ENCODE measurements around the gene BLOC1S6.

Gene BLOC1S6

DNA sequence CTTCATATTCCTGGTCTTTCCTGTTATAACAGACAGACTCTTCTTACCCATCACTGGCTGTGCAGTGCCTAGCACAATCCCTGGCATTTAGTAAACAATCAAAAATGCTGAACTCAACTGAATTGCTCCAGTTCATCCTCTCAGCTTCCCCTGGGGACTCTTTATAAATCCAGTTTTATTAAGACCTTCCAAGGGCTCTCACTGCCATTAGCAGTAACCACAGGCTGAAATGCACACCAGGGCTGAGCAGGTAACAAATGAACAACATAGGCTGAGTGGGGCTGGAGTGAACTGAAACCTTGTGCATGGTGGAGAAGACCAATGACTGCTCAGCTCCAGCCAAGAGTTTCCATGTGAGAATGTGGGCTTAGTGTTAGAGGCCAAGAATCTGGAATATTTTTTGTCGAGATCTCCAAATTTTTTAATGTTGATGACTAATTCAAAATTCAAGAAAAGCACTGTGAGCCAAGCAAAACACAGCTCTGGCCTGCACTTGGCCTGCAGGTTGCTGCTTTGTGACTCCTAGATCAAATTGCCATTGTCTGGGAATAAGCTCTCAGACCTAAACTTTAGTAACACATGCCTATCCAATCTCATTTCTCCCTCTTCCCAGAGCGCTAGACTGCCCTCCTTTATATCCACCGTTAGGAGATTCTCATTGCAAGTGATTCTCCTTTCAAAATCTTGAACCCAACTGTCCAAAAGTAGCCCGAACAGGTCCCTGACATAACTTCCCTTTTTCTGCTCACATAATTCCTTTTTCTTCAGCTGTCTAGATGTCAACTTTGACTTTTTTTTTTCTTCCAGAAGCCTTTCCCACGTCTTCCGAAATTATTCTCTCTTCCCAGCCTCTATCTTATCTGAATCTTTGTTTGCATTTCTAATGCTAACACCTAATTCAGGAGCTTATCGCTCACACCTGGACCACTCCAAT is 55.1 kb downstream of the BLOC1S6 start:
- no peaks in the 10 kb centered on the region for H3K79me2 ChIP-seq (ENCODE audit: control insufficient read depth, low read length)
- H3K4me1 ChIP-seq (ENCODE audit: control insufficient read depth, low read length) = peaks cover 8% of the 10 kb centered on the region
- H3K4me2 ChIP-seq (ENCODE audit: low read length) = no peak overlapping the region
- H3K4me3 ChIP-seq (ENCODE audit: low read length) = no peak overlapping the region
- H3F3A ChIP-seq (ENCODE audit: control insufficient read depth, insufficient read depth) = no peaks in the 10 kb centered on the region
- H4K20me1 ChIP-seq (ENCODE audit: control insufficient read depth, insufficient read depth, low read depth, low read length) = no peaks in the 10 kb centered on the region
- no peaks in the 10 kb centered on the region; the same call in 1 of the 2 replicates for H3K9me2 ChIP-seq (replicated peaks; ENCODE audit: control insufficient read depth, low read length)
- peaks cover 3% of the 10 kb centered on the region; the same call in 1 of the 2 replicates for H3K27me3 ChIP-seq (ENCODE audit: control insufficient read depth, low read length)
- TF ChIP-seq EZH2phosphoT487 (IDR thresholded peaks at IDR 0.05; ENCODE audit: borderline replicate concordance, low read length) = no peak
- TF ChIP-seq, protein P1, sequence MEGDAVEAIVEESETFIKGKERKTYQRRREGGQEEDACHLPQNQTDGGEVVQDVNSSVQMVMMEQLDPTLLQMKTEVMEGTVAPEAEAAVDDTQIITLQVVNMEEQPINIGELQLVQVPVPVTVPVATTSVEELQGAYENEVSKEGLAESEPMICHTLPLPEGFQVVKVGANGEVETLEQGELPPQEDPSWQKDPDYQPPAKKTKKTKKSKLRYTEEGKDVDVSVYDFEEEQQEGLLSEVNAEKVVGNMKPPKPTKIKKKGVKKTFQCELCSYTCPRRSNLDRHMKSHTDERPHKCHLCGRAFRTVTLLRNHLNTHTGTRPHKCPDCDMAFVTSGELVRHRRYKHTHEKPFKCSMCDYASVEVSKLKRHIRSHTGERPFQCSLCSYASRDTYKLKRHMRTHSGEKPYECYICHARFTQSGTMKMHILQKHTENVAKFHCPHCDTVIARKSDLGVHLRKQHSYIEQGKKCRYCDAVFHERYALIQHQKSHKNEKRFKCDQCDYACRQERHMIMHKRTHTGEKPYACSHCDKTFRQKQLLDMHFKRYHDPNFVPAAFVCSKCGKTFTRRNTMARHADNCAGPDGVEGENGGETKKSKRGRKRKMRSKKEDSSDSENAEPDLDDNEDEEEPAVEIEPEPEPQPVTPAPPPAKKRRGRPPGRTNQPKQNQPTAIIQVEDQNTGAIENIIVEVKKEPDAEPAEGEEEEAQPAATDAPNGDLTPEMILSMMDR (IDR thresholded peaks at IDR 0.05; ENCODE audit: low read depth, low read length, poor library complexity, severe bottlenecking) = no peak
- H3K36me3 ChIP-seq (ENCODE audit: control insufficient read depth, low read length) = no peaks in the 10 kb centered on the region
- no peak overlapping the region for H3K27ac ChIP-seq (ENCODE audit: low read depth, low read length)
- H3K9me3 ChIP-seq (ENCODE audit: control insufficient read depth, insufficient read depth, low read length) = no peaks in the 10 kb centered on the region

DNA sequence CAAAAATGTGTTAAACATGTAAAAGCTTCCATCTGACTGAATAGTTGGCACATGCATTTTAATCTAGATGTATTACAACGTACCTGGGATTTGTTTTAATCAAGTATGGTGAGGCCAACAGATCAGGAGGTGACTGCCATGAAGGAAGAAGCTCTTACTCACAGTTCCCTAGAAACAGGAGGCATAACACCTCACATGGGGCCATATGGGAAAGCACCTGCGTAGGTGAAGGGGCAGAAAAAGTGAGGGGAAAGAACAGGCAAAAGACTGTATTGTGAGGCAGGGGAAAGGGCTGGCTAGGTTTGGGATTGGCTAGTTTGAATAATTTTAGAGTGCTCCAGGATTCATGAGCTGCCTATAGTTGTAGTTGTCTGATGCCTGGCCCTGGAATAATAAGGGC is 57.3 kb downstream of the BLOC1S6 start:
- H3K9me3 ChIP-seq (ENCODE audit: control insufficient read depth, insufficient read depth, low read length) = no peaks in the 10 kb centered on the region
- H3K4me2 ChIP-seq (ENCODE audit: low read length) = no peak overlapping the region
- H3K4me1 ChIP-seq (ENCODE audit: control insufficient read depth, low read length) = no peaks in the 10 kb centered on the region
- no peaks in the 10 kb centered on the region; the same call in 1 of the 2 replicates for H3K27me3 ChIP-seq (ENCODE audit: control insufficient read depth, low read length)
- H3K79me2 ChIP-seq (ENCODE audit: control insufficient read depth, low read length) = no peaks in the 10 kb centered on the region
- H3K9me2 ChIP-seq (replicated peaks; ENCODE audit: control insufficient read depth, low read length) = no peaks in the 10 kb centered on the region
- no peaks in the 10 kb centered on the region for H3K36me3 ChIP-seq (ENCODE audit: control insufficient read depth, low read length)
- H3K4me3 ChIP-seq (ENCODE audit: low read length) = no peak overlapping the region
- no peak for TF ChIP-seq EZH2phosphoT487 (IDR thresholded peaks at IDR 0.05; ENCODE audit: borderline replicate concordance, low read length)
- TF ChIP-seq, protein P1 (IDR thresholded peaks at IDR 0.05; ENCODE audit: low read depth, low read length, poor library complexity, severe bottlenecking) = no peak
- no peaks in the 10 kb centered on the region for H3F3A ChIP-seq (ENCODE audit: control insufficient read depth, insufficient read depth)
- no peaks in the 10 kb centered on the region for H4K20me1 ChIP-seq (ENCODE audit: control insufficient read depth, insufficient read depth, low read depth, low read length)
- H3K27ac ChIP-seq (ENCODE audit: low read depth, low read length) = no peak overlapping the region

DNA sequence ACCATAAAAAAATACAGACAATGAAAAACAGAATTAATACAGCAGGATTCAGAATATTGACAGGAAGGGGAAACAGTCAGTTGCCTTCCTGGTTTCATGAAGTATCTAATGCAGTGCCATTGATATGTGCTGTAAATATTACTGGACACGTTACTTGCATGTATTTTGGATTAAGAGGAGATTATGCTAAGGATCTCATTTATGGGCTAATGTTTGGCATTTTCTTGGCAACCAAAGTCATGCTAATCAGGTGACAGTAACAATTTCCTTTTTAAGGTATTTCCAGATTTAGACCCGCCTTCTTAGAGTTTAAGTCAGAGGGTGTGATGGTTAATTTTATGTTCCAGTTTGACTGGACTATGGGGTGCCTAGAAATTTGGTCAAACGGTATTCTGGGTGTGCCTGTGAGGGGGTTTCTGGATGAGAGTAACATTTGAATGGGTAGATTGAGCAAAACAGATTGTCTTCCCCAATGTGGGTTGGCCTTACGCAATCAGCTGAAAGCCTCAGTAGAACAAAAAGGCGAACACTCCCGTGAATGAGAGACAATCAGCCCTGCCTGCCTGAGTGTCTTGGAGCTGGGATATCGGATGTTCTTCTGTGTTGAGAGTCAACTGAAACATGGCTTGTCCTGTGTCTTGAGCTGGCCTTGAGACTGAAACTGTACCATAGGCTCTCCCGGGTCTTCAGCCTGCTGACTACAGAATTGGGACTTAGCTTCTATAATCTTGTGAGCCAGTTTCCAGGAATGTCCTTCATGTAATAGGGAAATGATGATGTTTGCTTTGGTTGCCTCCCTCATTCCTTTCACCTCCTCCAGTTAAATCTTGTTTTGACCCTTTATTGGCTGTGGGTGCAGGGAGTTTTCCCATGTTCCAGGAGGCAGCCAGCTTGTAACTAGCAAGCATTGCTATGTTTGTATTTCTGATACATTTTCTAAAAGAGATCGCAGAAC is 58.1 kb downstream of the BLOC1S6 start:
- Histone ChIP-seq H3K4me3 (ENCODE audit: low read length) (no peak overlapping the region), H4K20me1 (ENCODE audit: control insufficient read depth, insufficient read depth, low read depth, low read length) (no peaks in the 10 kb centered on the region), H3K9me2 (replicated peaks; ENCODE audit: control insufficient read depth, low read length) (no peaks in the 10 kb centered on the region), H3F3A (ENCODE audit: control insufficient read depth, insufficient read depth) (no peaks in the 10 kb centered on the region), H3K4me2 (ENCODE audit: low read length) (no peak overlapping the region), H3K4me1 (ENCODE audit: control insufficient read depth, low read length) (no peaks in the 10 kb centered on the region), H3K36me3 (ENCODE audit: control insufficient read depth, low read length) (no peaks in the 10 kb centered on the region), H3K27ac (ENCODE audit: low read depth, low read length) (no peak overlapping the region), H3K9me3 (ENCODE audit: control insufficient read depth, insufficient read depth, low read length) (no peaks in the 10 kb centered on the region), H3K79me2 (ENCODE audit: control insufficient read depth, low read length) (no peaks in the 10 kb centered on the region), H3K27me3 (ENCODE audit: control insufficient read depth, low read length) (no peaks in the 10 kb centered on the region; the same call in 1 of the 2 replicates)
- TF ChIP-seq, protein P1 (IDR thresholded peaks at IDR 0.05; ENCODE audit: low read depth, low read length, poor library complexity, severe bottlenecking) = no peak
- TF ChIP-seq EZH2phosphoT487 (IDR thresholded peaks at IDR 0.05; ENCODE audit: borderline replicate concordance, low read length) = no peak
